A673 (cell line): Measurements from ENCODE around the gene GSDMA. TPM values are rescaled to one million over a fixed set of nuclear protein-coding genes. Genes with fewer than 3 reads are reported as not detected.

Experiments used
- BruUV-seq: library from RNA; stranded (reverse); fragments of 400-500 nt; replicated peaks from 2 replicates; lab custom pipeline; 2021; lab: Mats Ljungman, UMichigan
- CTCF ChIA-PET: fragments of 300-600 bp; sonication (Branson Sonifier 250); formaldehyde crosslinking; loops from one replicate; lab custom pipeline; 2022; ENCODE audit warnings: antibody characterized with exemption; lab: Charles Lee
- POLR2A ChIA-PET: fragments of 300-600 bp; sonication (Branson Sonifier 250); formaldehyde crosslinking; loops from one replicate; lab custom pipeline; 2022; ENCODE audit warnings: antibody characterized with exemption; ENCODE audit not compliant: low non-redundant PET; lab: Charles Lee
- DNase-seq: peaks from one replicate; pipeline ENCODE4 v3.0.0-alpha.2; 2015; ENCODE audit warnings: low spot score
- H3K27ac ChIP-seq: fragments of 200-600 bp; sonication (generic); 2 replicates; pipeline ENCODE4 v1.5.1; 2016; ENCODE audit warnings: mixed run types, low read depth, mild to moderate bottlenecking, mixed read lengths, antibody characterized with exemption, low read length; ENCODE audit not compliant: poor library complexity, severe bottlenecking
- H3K27me3 ChIP-seq: fragments of 200-600 bp; sonication (generic); replicated peaks from 2 replicates; pipeline ENCODE4 v1.6.1; 2017; ENCODE audit warnings: mixed run types, low read depth, mild to moderate bottlenecking, mixed read lengths, antibody characterized with exemption, low read length; ENCODE audit not compliant: insufficient read depth, poor library complexity
- H3K36me3 ChIP-seq: fragments of 200-600 bp; sonication (generic); 2 replicates; pipeline ENCODE4 v1.6.1; 2016; ENCODE audit warnings: mixed run types, mild to moderate bottlenecking, mixed read lengths, antibody characterized with exemption, low read length; ENCODE audit not compliant: insufficient read depth, poor library complexity, severe bottlenecking
- H3K4me1 ChIP-seq: fragments of 200-600 bp; sonication (generic); 2 replicates; pipeline ENCODE4 v1.6.1; 2017; ENCODE audit warnings: mixed run types, mild to moderate bottlenecking, mixed read lengths, antibody characterized with exemption, low read length; ENCODE audit not compliant: insufficient read depth, poor library complexity, severe bottlenecking
- H3K4me3 ChIP-seq: fragments of 200-600 bp; sonication (generic); 2 replicates; pipeline ENCODE4 v1.5.1; 2016; ENCODE audit warnings: low read depth, mixed run types, mild to moderate bottlenecking, mixed read lengths, low read length; ENCODE audit not compliant: poor library complexity, severe bottlenecking
- H3K9me3 ChIP-seq: fragments of 200-600 bp; sonication (generic); 2 replicates; pipeline ENCODE4 v1.6.1; 2016; ENCODE audit warnings: mixed run types, low read depth, mild to moderate bottlenecking, mixed read lengths, antibody characterized with exemption, low read length; ENCODE audit not compliant: poor library complexity, severe bottlenecking
- EZH2 ChIP-seq: fragments of 200-600 bp; sonication (generic); IDR thresholded peaks from 2 replicates; pipeline ENCODE4 v1.6.1; 2017; ENCODE audit warnings: borderline replicate concordance, low read depth, mild to moderate bottlenecking, mixed read lengths, antibody characterized with exemption, low read length; ENCODE audit not compliant: poor library complexity, severe bottlenecking
- intact Hi-C: fragments of 100-400 bp; cut with micrococcal nuclease; formaldehyde crosslinking; loops from one replicate; pipeline ENCODE4 v1.10.0; 2022; ENCODE audit not compliant: unreplicated experiment
- total RNA-seq: library from RNA; stranded (reverse); gene quantifications from 2 replicates; pipeline ENCODE4 v1.2.3, GENCODE V29; 2021
- TF ChIP-seq, protein P1 (sequence below): fragments of 300-800, 200-600 bp; sonication (generic); conservative IDR thresholded peaks from 2 replicates; pipeline ENCODE4 v1.5.1; 2017; ENCODE audit warnings: low read depth, mild to moderate bottlenecking, antibody characterized with exemption, low read length, moderate library complexity, mixed read lengths

The GSDMA gene
- total RNA-seq, 1 experiment from 2014 or later: not detected

DNA sequence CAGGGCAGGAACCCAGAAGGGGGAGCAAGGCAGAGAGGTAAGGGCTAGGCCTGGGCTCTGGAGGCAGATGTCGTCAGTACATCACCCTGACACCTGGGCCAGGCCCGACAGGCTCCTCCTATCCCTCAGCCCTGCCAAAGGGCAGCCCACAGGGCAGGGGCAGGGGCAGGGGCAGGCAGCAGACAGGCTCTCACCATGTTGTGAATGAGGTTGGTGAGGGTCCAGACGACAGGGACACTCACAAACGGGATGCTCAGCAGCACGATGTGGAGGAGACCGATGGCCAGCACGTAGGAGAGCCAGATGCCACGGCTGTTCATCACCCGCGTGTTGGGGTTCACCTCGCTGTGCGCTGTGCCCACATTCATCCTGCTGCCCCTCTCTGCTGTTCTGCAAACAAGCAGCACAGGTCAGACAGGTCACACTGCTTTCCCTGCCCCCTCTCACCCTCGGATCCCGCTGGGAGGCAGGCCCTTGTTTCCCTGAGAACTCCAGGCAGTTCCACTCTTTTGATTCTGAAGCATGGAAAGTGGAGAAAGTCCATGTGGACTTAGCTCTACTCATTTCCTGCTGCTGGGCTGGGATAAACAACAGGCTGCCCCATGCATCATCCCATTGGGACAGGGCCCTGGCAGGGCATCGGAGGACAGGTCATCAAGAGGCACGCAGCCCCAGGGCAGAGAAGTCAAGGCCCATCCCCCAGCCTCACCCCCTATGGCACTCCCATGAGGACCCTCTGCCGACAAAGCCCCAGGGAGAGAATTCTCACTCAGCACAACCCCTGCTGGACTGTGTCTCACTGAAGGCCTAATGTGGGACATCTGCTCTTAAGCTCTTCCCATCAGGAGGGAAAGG is 38.7 kb upstream of the GSDMA start:
- no peaks in the 10 kb centered on the region for H3K36me3 ChIP-seq
- CTCF ChIA-PET: no interaction called here
- DNase-seq: no peak
- no peak overlapping the region for H3K27ac ChIP-seq
- H3K27me3 ChIP-seq: no peaks in the 10 kb centered on the region
- intact Hi-C loops: no loop called here
- no peaks in the 10 kb centered on the region for H3K9me3 ChIP-seq
- no peak overlapping the region for H3K4me3 ChIP-seq
- no peaks in the 10 kb centered on the region for H3K4me1 ChIP-seq
- BruUV-seq: no TSS peak
- TF ChIP-seq, protein P1, sequence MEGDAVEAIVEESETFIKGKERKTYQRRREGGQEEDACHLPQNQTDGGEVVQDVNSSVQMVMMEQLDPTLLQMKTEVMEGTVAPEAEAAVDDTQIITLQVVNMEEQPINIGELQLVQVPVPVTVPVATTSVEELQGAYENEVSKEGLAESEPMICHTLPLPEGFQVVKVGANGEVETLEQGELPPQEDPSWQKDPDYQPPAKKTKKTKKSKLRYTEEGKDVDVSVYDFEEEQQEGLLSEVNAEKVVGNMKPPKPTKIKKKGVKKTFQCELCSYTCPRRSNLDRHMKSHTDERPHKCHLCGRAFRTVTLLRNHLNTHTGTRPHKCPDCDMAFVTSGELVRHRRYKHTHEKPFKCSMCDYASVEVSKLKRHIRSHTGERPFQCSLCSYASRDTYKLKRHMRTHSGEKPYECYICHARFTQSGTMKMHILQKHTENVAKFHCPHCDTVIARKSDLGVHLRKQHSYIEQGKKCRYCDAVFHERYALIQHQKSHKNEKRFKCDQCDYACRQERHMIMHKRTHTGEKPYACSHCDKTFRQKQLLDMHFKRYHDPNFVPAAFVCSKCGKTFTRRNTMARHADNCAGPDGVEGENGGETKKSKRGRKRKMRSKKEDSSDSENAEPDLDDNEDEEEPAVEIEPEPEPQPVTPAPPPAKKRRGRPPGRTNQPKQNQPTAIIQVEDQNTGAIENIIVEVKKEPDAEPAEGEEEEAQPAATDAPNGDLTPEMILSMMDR: no peak
- TF ChIP-seq EZH2: no peak
- POLR2A ChIA-PET: no interaction called here

DNA sequence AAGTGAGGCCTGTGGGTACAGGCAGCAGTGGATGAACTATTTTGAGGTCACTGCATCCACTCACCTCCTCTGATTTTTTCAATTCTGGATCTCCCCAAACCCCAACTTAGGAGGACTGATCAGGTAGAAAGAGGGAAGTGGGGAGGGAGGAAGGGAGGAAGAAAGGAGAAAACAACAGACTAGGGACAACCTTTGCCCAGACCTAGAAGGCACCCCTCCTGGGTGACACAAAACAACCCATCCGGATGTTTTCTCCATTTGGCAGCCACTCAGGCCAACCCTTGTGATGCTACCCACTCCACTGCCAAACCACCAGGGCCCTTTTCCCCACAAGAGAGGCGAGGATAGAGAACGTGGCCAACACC is 38.1 kb upstream of the GSDMA start:
- Histone ChIP-seq H3K4me1 (no peaks in the 10 kb centered on the region), H3K27ac (no peak overlapping the region), H3K36me3 (no peaks in the 10 kb centered on the region), H3K9me3 (no peaks in the 10 kb centered on the region), H3K27me3 (no peaks in the 10 kb centered on the region), H3K4me3 (no peak overlapping the region)
- no TSS peak for BruUV-seq
- no peak for DNase-seq
- POLR2A ChIA-PET: no interaction called here
- TF ChIP-seq EZH2: no peak
- TF ChIP-seq, protein P1: no peak
- CTCF ChIA-PET: no interaction called here
- intact Hi-C loops: no loop called here

DNA sequence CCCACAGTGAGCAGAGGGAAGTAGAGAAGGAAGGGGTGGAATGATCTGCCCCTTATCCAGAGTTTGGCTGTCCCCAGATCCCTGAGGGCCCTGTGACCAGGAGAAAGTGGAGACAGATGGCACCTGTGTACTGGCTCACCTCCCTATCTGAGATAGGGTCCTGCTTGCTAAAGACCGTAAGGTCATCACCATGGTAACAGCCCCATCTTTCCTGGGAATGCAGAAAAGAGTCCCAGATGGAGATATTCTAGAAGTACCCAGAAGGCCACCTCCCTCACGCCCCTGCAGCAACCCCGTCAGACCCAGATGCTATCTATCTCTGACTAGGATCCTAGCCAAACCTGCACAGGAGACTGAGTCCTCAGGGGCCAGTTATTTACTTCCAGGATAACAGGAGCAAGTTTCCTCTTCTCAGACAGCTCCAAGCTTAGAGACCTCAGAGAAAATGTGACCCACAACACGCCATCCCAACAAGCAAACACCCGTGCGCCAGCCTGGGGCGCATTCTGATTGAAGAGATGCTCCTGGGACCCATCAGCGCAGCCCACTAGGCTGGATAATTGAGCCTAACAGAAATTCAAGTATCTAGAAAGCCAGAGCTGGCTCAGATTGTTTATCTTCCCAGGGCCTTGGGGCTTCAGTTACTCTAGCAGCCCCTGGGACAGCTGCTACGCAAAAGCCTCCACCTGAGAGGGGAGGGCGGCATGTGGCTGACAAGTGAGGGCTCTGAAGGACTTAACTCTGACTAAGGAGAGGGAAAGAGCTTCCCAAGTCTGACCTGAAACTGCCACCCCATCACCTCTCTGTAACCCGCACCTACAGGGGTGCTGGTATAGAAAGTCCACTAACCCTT is 37.3 kb upstream of the GSDMA start:
- ChIA-PET POLR2A (no interaction called here), CTCF (no interaction called here)
- TF ChIP-seq, protein P1: no peak
- no peak for TF ChIP-seq EZH2
- no peak for DNase-seq
- Histone ChIP-seq H3K27me3 (no peaks in the 10 kb centered on the region), H3K27ac (no peak overlapping the region), H3K4me1 (no peaks in the 10 kb centered on the region), H3K36me3 (no peaks in the 10 kb centered on the region), H3K9me3 (no peaks in the 10 kb centered on the region), H3K4me3 (no peak overlapping the region)
- intact Hi-C loops: no loop called here
- no TSS peak for BruUV-seq
